Progenitor cell of endocrine pancreas (in vitro differentiated cells): ENCODE measurements around the gene TAGLN. TPM values are rescaled to one million over a fixed set of nuclear protein-coding genes. Genes with fewer than 3 reads are reported as not detected.

ENCODE experiments used
- DNase-seq: peaks from one replicate; pipeline ENCODE4 v3.0.0; 2021; ENCODE audit warnings: low spot score; ENCODE audit not compliant: unreplicated experiment
- H3K27ac Mint-ChIP-seq: 2 replicates; pipeline ENCODE4 v1.8.0; 2021; ENCODE audit warnings: mild to moderate bottlenecking, moderate library complexity, mixed read lengths
- H3K27me3 Mint-ChIP-seq: 2 replicates; pipeline ENCODE4 v1.8.0; 2021; ENCODE audit warnings: mixed read lengths
- H3K36me3 Mint-ChIP-seq: 2 replicates; pipeline ENCODE4 v1.8.0; 2022; ENCODE audit warnings: mixed read lengths; ENCODE audit not compliant: insufficient read depth
- H3K4me1 Mint-ChIP-seq: 2 replicates; pipeline ENCODE4 v1.8.0; 2021; ENCODE audit warnings: low read depth, mixed read lengths
- H3K4me3 Mint-ChIP-seq: 2 replicates; pipeline ENCODE4 v1.8.0; 2021; ENCODE audit warnings: low read depth, mild to moderate bottlenecking, moderate library complexity, mixed read lengths
- H3K9me3 Mint-ChIP-seq: 2 replicates; pipeline ENCODE4 v1.8.0; 2021; ENCODE audit warnings: low read depth, mixed read lengths
- total RNA-seq: library from RNA; stranded (reverse); gene quantifications from 2 replicates; pipeline ENCODE4 v1.2.1, GENCODE V29; 2021
- TF ChIP-seq, protein P1 (sequence below): fragments of 200-600 bp; sonication (generic); IDR thresholded peaks from one replicate; pipeline ENCODE4 v1.5.0; 2021; ENCODE audit warnings: antibody characterized with exemption, mild to moderate bottlenecking; ENCODE audit not compliant: unreplicated experiment

Gene TAGLN
- total RNA-seq, 1 donor from 2014 or later = 41.4 TPM

DNA sequence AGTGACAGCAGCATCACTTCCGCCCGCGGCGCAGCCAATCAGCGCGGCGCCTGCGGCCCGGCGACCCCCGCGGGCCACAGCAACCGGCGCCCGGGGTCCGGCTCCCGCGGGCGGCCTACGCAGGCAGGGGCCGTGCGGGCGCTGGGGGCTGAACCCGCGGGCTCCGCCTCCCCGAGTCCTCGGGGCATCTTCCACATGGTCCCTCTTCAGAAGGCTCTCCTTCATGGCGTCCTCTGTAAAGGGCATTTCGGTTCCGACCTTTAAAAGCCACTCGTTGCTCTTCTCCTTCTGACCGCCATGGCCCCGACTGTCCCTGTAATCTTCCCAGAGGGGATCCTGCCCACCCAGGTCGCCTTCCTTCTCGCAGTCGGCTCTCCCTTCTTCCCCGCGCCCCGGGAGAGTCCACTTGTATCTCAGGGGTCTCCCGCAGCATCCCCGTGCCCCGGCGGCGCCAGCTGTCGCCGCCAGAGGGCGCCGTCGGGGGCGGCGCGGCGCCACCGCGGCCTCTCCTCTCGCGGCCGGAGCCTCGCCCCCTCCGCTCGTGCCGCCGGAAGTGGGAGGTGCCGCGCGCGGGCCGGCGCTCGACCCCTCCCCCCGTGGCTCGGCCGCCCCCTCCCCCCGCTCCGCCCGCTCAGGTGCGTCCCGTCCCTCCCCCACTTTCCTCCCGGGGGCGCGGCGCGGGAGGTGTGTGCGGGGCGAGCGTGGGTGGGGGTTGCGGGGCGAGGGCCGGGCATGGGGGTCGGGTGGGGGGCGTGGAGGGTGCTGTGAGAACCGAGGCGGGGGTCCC, 33.1 kb downstream of the TAGLN start, which contains the start of gene RNF214:
Gene RNF214 (plus strand): TSS at position 580 of the 787 bp plus-strand sequence. CDS start 1,602 bp downstream, outside the sequence.
- peak within 1 kb of the TSS; percentile 98 for H3K27ac Mint-ChIP-seq
- peak within 1 kb of the TSS; percentile 99 for H3K4me3 Mint-ChIP-seq
- no peaks in the 10 kb centered on the region for H3K9me3 Mint-ChIP-seq
- no peaks in the 10 kb centered on the region for H3K27me3 Mint-ChIP-seq
- DNase-seq = peak; percentile 77
- TF ChIP-seq, protein P1, sequence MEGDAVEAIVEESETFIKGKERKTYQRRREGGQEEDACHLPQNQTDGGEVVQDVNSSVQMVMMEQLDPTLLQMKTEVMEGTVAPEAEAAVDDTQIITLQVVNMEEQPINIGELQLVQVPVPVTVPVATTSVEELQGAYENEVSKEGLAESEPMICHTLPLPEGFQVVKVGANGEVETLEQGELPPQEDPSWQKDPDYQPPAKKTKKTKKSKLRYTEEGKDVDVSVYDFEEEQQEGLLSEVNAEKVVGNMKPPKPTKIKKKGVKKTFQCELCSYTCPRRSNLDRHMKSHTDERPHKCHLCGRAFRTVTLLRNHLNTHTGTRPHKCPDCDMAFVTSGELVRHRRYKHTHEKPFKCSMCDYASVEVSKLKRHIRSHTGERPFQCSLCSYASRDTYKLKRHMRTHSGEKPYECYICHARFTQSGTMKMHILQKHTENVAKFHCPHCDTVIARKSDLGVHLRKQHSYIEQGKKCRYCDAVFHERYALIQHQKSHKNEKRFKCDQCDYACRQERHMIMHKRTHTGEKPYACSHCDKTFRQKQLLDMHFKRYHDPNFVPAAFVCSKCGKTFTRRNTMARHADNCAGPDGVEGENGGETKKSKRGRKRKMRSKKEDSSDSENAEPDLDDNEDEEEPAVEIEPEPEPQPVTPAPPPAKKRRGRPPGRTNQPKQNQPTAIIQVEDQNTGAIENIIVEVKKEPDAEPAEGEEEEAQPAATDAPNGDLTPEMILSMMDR = peak; percentile 96
- H3K4me1 Mint-ChIP-seq = peaks cover 20% of the 10 kb centered on the region
- H3K36me3 Mint-ChIP-seq = peaks cover 6% of the 10 kb centered on the region

GRCh38 chr11:117232911-117233409, 33.8 kb downstream of the TAGLN start:
- Mint-ChIP-seq H3K9me3 (no peaks in the 10 kb centered on the region), H3K4me1 (peaks cover 20% of the 10 kb centered on the region), H3K4me3 (peak overlapping the region; percentile 88), H3K27me3 (no peaks in the 10 kb centered on the region), H3K27ac (peak overlapping the region; percentile 92), H3K36me3 (peaks cover 6% of the 10 kb centered on the region)
- TF ChIP-seq, protein P1 = no peak
- peak; percentile 35 for DNase-seq

- no peak overlapping the region for H3K27ac Mint-ChIP-seq
- H3K36me3 Mint-ChIP-seq = peaks cover 16% of the 10 kb centered on the region
- peaks cover 10% of the 10 kb centered on the region for H3K4me1 Mint-ChIP-seq
- TF ChIP-seq, protein P1 = no peak
- no peaks in the 10 kb centered on the region for H3K9me3 Mint-ChIP-seq
- H3K4me3 Mint-ChIP-seq = no peak overlapping the region
- H3K27me3 Mint-ChIP-seq = no peaks in the 10 kb centered on the region
- DNase-seq = no peak
Measured at GRCh38 chr11:117238221-117238620, 39.1 kb downstream of the TAGLN start.

DNA sequence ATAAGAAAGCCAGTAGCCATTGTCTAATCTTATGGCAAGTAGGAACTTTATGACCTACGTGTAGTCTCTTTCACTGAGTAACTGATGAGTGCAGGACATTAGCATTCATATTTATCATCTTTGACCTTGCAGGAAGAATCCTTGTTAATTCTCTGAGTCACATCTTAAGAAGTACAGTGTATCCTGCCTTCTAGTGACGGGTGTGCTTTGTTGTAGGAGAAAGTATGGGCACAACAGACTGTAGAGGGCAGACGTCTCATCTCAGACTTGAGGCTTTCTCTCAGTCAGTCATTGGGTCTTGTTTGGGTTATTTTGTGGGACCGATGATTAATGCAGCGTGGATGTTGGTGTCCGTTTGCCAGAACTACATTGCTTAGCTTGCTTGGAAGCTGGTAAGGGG, 40.1 kb downstream of the TAGLN start:
- no peaks in the 10 kb centered on the region for H3K27me3 Mint-ChIP-seq
- H3K27ac Mint-ChIP-seq = peak overlapping the region; percentile 42
- TF ChIP-seq, protein P1 = no peak
- no peaks in the 10 kb centered on the region for H3K9me3 Mint-ChIP-seq
- H3K36me3 Mint-ChIP-seq = peaks cover 18% of the 10 kb centered on the region
- no peak overlapping the region for H3K4me3 Mint-ChIP-seq
- H3K4me1 Mint-ChIP-seq = no peaks in the 10 kb centered on the region
- no peak for DNase-seq

DNA sequence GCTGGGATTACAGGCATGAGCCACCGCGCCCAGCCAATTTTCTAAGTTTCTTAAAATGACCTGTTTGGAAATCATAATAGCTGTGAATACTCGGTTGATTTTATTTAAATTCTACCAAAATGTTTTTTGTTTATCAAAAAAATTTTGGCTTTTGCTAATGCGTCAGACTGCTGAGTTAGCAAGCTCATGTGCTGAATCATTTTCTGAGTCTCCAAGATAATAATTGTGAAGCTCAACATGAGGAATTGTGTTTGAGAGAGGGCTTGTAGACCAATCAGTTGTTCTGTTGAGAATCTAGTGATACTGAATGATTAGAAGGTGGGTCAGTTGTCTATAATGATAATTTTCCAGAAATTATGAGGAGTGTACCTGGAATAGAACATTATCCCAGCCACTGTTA, 49.2 kb downstream of the TAGLN start:
- no peak for DNase-seq
- Mint-ChIP-seq H3K4me3 (no peak overlapping the region), H3K36me3 (peaks cover 37% of the 10 kb centered on the region), H3K27ac (no peak overlapping the region), H3K4me1 (no peaks in the 10 kb centered on the region), H3K9me3 (no peaks in the 10 kb centered on the region), H3K27me3 (no peaks in the 10 kb centered on the region)
- TF ChIP-seq, protein P1 = no peak
